K562 (cell line): ENCODE measurements around the gene SCMH1. TPM values are rescaled to one million over a fixed set of nuclear protein-coding genes. Genes with fewer than 3 reads are reported as not detected.

Experiments used
- BMI1 ChIP-seq: fragments of 150-350 bp; IDR thresholded peaks from 2 replicates; pipeline ENCODE4 v1.6.1; 2014; ENCODE audit warnings: low read length
- ELF4 ChIP-seq: fragments of 450-650 bp; formaldehyde crosslinking; IDR thresholded peaks from 2 replicates; pipeline ENCODE4 v1.4.0; 2022; ENCODE audit warnings: missing genetic modification characterization
- HLTF ChIP-seq: fragments of 450-650 bp; IDR thresholded peaks from 2 replicates; pipeline ENCODE4 v1.6.1; 2016
- MAFF ChIP-seq: IDR thresholded peaks from 2 replicates; pipeline ENCODE4 v1.6.1; 2012; ENCODE audit warnings: low read length, improper control_type of control experiment
- MAFG ChIP-seq: fragments of 450-650 bp; conservative IDR thresholded peaks from 2 replicates; pipeline ENCODE4 v1.6.1; 2016; ENCODE audit warnings: missing genetic modification characterization, missing compliant biosample characterization
- MAFK ChIP-seq: IDR thresholded peaks from 2 replicates; pipeline ENCODE4 v1.6.1; 2011; ENCODE audit warnings: low read length, improper control_type of control experiment
- NCOA1 ChIP-seq: fragments of 450-650 bp; IDR thresholded peaks from 2 replicates; pipeline ENCODE4 v1.6.1; 2016; ENCODE audit warnings: low read depth
- PTTG1 ChIP-seq: fragments of 450-650 bp; IDR thresholded peaks from 2 replicates; pipeline ENCODE4 v1.6.1; 2016; ENCODE audit warnings: low read depth, mild to moderate bottlenecking, missing genetic modification characterization, missing compliant biosample characterization
- SIN3A ChIP-seq, 2 experiments: fragments of 150-350 bp in 1 of 2; IDR thresholded peaks; 2 replicates each; pipeline ENCODE4 v1.6.1; 2011 to 2016; ENCODE audit warnings: borderline replicate concordance in 2 of 2, low read depth in 2 of 2, low read length in 2 of 2, mild to moderate bottlenecking in 2 of 2, moderate library complexity in 2 of 2; ENCODE audit not compliant: control insufficient read depth in 1 of 2
- SRSF7 ChIP-seq: fragments of 200-400 bp; formaldehyde crosslinking; optimal IDR thresholded peaks from 2 replicates; pipeline ENCODE3; 2017; ENCODE audit warnings: mild to moderate bottlenecking, low read depth, low read length
- ZBTB40 ChIP-seq, 2 experiments: fragments of 450-650 bp in 1 of 2; sonication (generic) in 1 of 2; formaldehyde crosslinking in 1 of 2; IDR thresholded peaks; 2 replicates each; pipeline versions ENCODE4 v1.7.1 to v1.9.0; 2016 to 2022; ENCODE audit warnings: inconsistent platforms in 1 of 2, mild to moderate bottlenecking in 1 of 2, missing genetic modification reagents in 1 of 2
- polyA plus RNA-seq, 8 experiments: library from polyadenylated mRNA; depleted of rRNA in 4 of 8; stranded (reverse) in 5 of 8; unstranded in 3 of 8; fragments of >200 nt; fragmentation: Nextera tagmentation in 2 of 8; fragmentation: Illumina TruSeq in 1 of 8; extraction: Ambion mirVana in 2 of 8; extraction: Trizol in 1 of 8; gene quantifications; 2 replicates each; pipeline versions ENCODE4 v1.2.1 to v1.2.3, GENCODE V29; 2011 to 2014; ENCODE audit warnings: inconsistent platforms in 1 of 8, missing spikeins in 1 of 8
- total RNA-seq, 7 experiments: library from RNA; depleted of rRNA in 6 of 7; stranded (reverse); fragments of >200 nt in 6 of 7; fragmentation: Illumina TruSeq in 2 of 7; extraction: Trizol in 2 of 7; gene quantifications; 2 replicates each; pipeline versions ENCODE4 v1.2.1 to v1.2.3, GENCODE V29; 2011 to 2021; ENCODE audit warnings: low replicate concordance in 1 of 7
- TF ChIP-seq, protein P1 (sequence below): fragments of 200-800 bp; sonication (Bioruptor generic); IDR thresholded peaks from 2 replicates; pipeline ENCODE4 v1.6.1; 2017; ENCODE audit warnings: missing genetic modification characterization, missing compliant biosample characterization

The SCMH1 gene
- total and polyA plus RNA-seq, 9 of the 15 experiments (the other 6 are each of a cell fraction or from before 2014, with no cell fraction given), result 8.5 to 37.0 (median 26.8) TPM

- peak; percentile 84 for TF ChIP-seq MAFK
- TF ChIP-seq PTTG1 (tag), result peak; percentile 50; the same call in 1 of the 2 replicates
- TF ChIP-seq, protein P1, sequence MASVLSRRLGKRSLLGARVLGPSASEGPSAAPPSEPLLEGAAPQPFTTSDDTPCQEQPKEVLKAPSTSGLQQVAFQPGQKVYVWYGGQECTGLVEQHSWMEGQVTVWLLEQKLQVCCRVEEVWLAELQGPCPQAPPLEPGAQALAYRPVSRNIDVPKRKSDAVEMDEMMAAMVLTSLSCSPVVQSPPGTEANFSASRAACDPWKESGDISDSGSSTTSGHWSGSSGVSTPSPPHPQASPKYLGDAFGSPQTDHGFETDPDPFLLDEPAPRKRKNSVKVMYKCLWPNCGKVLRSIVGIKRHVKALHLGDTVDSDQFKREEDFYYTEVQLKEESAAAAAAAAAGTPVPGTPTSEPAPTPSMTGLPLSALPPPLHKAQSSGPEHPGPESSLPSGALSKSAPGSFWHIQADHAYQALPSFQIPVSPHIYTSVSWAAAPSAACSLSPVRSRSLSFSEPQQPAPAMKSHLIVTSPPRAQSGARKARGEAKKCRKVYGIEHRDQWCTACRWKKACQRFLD (CRISPR knock-in tag), result no peak
- TF ChIP-seq HLTF, result no peak
- TF ChIP-seq ZBTB40 (IDR thresholded peaks at IDR 0.05), result 0 out of 2 replicates have a peak, but pooled peaks have one; percentile 9
- no peak for TF ChIP-seq ZBTB40 (CRISPR knock-in tag; IDR thresholded peaks at IDR 0.05)
- peak; percentile 92 for TF ChIP-seq MAFF
- peak; percentile 98 for TF ChIP-seq MAFG (tag)
- TF ChIP-seq NCOA1, result no peak
- TF ChIP-seq BMI1, result no peak
- 0 out of 2 replicates have a peak, but pooled peaks have one; percentile 16 for TF ChIP-seq ELF4
- no peak for TF ChIP-seq SIN3A (IDR thresholded peaks at IDR 0.05; ENCODE audit: borderline replicate concordance in 2 of 2, control insufficient read depth in 1 of 2, low read depth in 2 of 2, low read length in 2 of 2)
- no peak for TF ChIP-seq SRSF7
- TF ChIP-seq, all 486 proteins: peak for 18
Observed at GRCh38 chr1:41246568-41246967, 4.5 kb upstream of the SCMH1 start (continued).
